Keratinocyte (primary cell): ENCODE data around the gene IGSF23. TPM values are rescaled to one million over a fixed set of nuclear protein-coding genes. Genes with fewer than 3 reads are reported as not detected.

Source experiments
- DNase-seq: peaks from one replicate; pipeline ENCODE4 v3.0.0-alpha.2; 2011; ENCODE audit warnings: low read depth, missing footprints, low spot score
- FAIRE-seq: peaks from 2 replicates; lab custom pipeline; 2011; peaks lifted over from hg19 to GRCh38; lab: Jason Lieb, UNC
- H2AFZ ChIP-seq: 2 replicates; pipeline ENCODE4 v1.6.0; 2012; ENCODE audit warnings: low read length, control low read depth, inconsistent platforms; ENCODE audit not compliant: control insufficient read depth
- H3K27ac ChIP-seq: 2 replicates; pipeline ENCODE4 v1.5.1; 2011; ENCODE audit warnings: low read length; ENCODE audit not compliant: control insufficient read depth, insufficient read depth
- H3K27me3 ChIP-seq: 3 replicates; pipeline ENCODE4 v1.6.0; 2011; ENCODE audit warnings: low read length; ENCODE audit not compliant: control insufficient read depth, insufficient read depth; ENCODE audit errors: extremely low read depth
- H3K36me3 ChIP-seq, 2 experiments: 2 replicates in 1 of 2; 3 replicates in 1 of 2; pipeline ENCODE4 v1.5.1; 2011; ENCODE audit warnings: low read length in 2 of 2, mild to moderate bottlenecking in 1 of 2; ENCODE audit not compliant: control insufficient read depth in 2 of 2, insufficient read depth in 2 of 2; ENCODE audit errors: extremely low read depth in 1 of 2
- H3K4me1 ChIP-seq: 3 replicates; pipeline ENCODE4 v1.5.1; 2011; ENCODE audit warnings: low read length; ENCODE audit not compliant: control insufficient read depth, insufficient read depth; ENCODE audit errors: extremely low read depth
- H3K4me2 ChIP-seq: 3 replicates; pipeline ENCODE4 v1.6.0; 2011; ENCODE audit warnings: low read depth, low read length; ENCODE audit not compliant: control insufficient read depth, insufficient read depth; ENCODE audit errors: extremely low read depth
- H3K4me3 ChIP-seq, 3 experiments: fragments of 200-600 bp in 1 of 3; sonication (generic) in 1 of 3; 2 replicates in 2 of 3; 3 replicates in 1 of 3; pipeline ENCODE4 v1.5.1; 2011 to 2016; ENCODE audit warnings: low read length in 3 of 3, mild to moderate bottlenecking in 3 of 3, control low read depth in 2 of 3, inconsistent platforms in 1 of 3, low read depth in 1 of 3, mixed read lengths in 1 of 3, mixed run types in 1 of 3, moderate library complexity in 1 of 3; ENCODE audit not compliant: control insufficient read depth in 2 of 3, insufficient read depth in 2 of 3; ENCODE audit errors: extremely low read depth in 1 of 3
- H3K79me2 ChIP-seq: 2 replicates; pipeline ENCODE4 v1.6.0; 2012; ENCODE audit warnings: low read length; ENCODE audit not compliant: control insufficient read depth, insufficient read depth
- H3K9ac ChIP-seq: 3 replicates; pipeline ENCODE4 v1.6.0; 2011; ENCODE audit warnings: low read length; ENCODE audit not compliant: control insufficient read depth, insufficient read depth; ENCODE audit errors: extremely low read depth
- H3K9me1 ChIP-seq: 3 replicates; pipeline ENCODE4 v1.6.0; 2011; ENCODE audit warnings: low read length; ENCODE audit not compliant: control insufficient read depth, insufficient read depth; ENCODE audit errors: extremely low read depth
- H3K9me3 ChIP-seq: 2 replicates; pipeline ENCODE4 v1.5.1; 2012; ENCODE audit warnings: low read depth, low read length; ENCODE audit not compliant: control insufficient read depth
- H4K20me1 ChIP-seq: 3 replicates; pipeline ENCODE4 v1.6.0; 2011; ENCODE audit warnings: low read length; ENCODE audit not compliant: control insufficient read depth, insufficient read depth; ENCODE audit errors: extremely low read depth
- CTCF ChIP-seq, 3 experiments: IDR thresholded peaks in 1 of 3; conservative IDR thresholded peaks in 1 of 3; optimal IDR thresholded peaks in 1 of 3; 2 replicates in 2 of 3; 3 replicates in 1 of 3; pipeline versions ENCODE3 to v1.5.1; 2011; ENCODE audit warnings: low read length in 3 of 3, mild to moderate bottlenecking in 3 of 3, moderate library complexity in 2 of 3, control low read depth in 1 of 3, inconsistent platforms in 1 of 3; ENCODE audit not compliant: insufficient read depth in 2 of 3; ENCODE audit errors: extremely low read depth in 1 of 3
- EZH2 ChIP-seq: IDR thresholded peaks from one replicate; pipeline ENCODE4 v1.6.1; 2012; ENCODE audit warnings: inconsistent platforms, mild to moderate bottlenecking, low read length, moderate library complexity
- dilution Hi-C: fragments of 300-500 bp; cut with MboI; formaldehyde crosslinking; loops from one replicate; pipeline ENCODE4 v1.7.0; 2020; ENCODE audit warnings: low sequenced_read_pairs; ENCODE audit not compliant: extremely low pct_ligation_motif_present
- polyA plus RNA-seq, 5 experiments: library from polyadenylated mRNA; depleted of rRNA in 3 of 5; stranded (reverse) in 3 of 5; stranded (forward) in 1 of 5; unstranded in 1 of 5; fragments of >200 nt; gene quantifications; 1 replicate in 1 of 5; 2 replicates in 3 of 5; 3 replicates in 1 of 5; pipeline versions ENCODE4 v1.2.1 to v1.2.3, GENCODE V29; 2011 to 2012; ENCODE audit warnings: missing spikeins in 2 of 5, low read depth in 1 of 5, low replicate concordance in 1 of 5

Gene IGSF23
- polyA plus RNA-seq, 1 donor (not counting 4 experiments of a cell fraction or from before 2014, with no cell fraction given): 0.07 TPM

DNA sequence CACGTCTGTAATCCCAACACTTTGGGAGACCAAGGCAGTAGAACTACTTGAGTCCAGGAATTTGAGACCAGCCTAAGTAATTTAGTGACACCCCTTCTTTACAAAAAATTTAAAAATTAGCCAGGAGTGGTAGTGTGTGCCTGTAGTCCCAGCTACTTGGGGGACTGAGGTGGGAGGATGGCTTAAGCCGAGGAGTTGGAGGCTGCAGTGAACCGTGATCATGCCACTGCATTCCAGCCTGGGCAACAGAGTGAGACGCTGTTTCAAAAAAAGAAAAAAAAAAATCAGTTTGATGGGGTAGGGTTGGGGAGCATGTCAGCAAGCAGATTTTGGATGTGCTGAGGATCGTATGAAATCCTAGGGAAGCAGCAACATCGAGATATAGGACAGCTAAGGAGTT, 62.2 kb downstream of the IGSF23 start:
- TF ChIP-seq EZH2: no peak
- TF ChIP-seq CTCF (optimal IDR thresholded peaks at IDR 0.05 in 1 of 3, IDR thresholded peaks at IDR 0.05 in 1 of 3, conservative IDR thresholded peaks at IDR 0.05 in 1 of 3; ENCODE audit: extremely low read depth in 1 of 3, insufficient read depth in 2 of 3, low read length in 3 of 3): no peak
- H3K9ac ChIP-seq: no peak overlapping the region
- H3K9me1 ChIP-seq: no peaks in the 10 kb centered on the region
- H3K27me3 ChIP-seq: no peaks in the 10 kb centered on the region
- H3K79me2 ChIP-seq: no peaks in the 10 kb centered on the region
- H3K9me3 ChIP-seq: no peaks in the 10 kb centered on the region
- DNase-seq (no peak), FAIRE-seq (no peak)
- H4K20me1 ChIP-seq: no peaks in the 10 kb centered on the region
- dilution Hi-C loops: no loop called here
- no peak overlapping the region for H2AFZ ChIP-seq
- no peak overlapping the region for H3K27ac ChIP-seq
- H3K4me1 ChIP-seq: peaks cover 20% of the 10 kb centered on the region
- H3K4me2 ChIP-seq: no peak overlapping the region
- peaks cover 0 to 1% of the 10 kb centered on the region in 2 experiments for H3K36me3 ChIP-seq
- H3K4me3 ChIP-seq: no peak overlapping the region

GRCh38 chr19:44677019-44677811, 63.9 kb downstream of the IGSF23 start:
- Histone ChIP-seq H4K20me1 (no peaks in the 10 kb centered on the region), H3K79me2 (no peaks in the 10 kb centered on the region), H3K4me3 (no peak overlapping the region), H3K27ac (peak overlapping the region; percentile 40), H3K27me3 (no peaks in the 10 kb centered on the region), H3K9me3 (no peaks in the 10 kb centered on the region), H3K36me3 (peaks cover 0 to 1% of the 10 kb centered on the region in 2 experiments), H2AFZ (peak overlapping the region; percentile 71), H3K9ac (peak overlapping the region; percentile 30), H3K9me1 (no peaks in the 10 kb centered on the region), H3K4me2 (peak overlapping the region; percentile 65), H3K4me1 (peaks cover 14% of the 10 kb centered on the region)
- FAIRE-seq (peak; percentile 66), DNase-seq (no peak)
- no peak for TF ChIP-seq CTCF (optimal IDR thresholded peaks at IDR 0.05 in 1 of 3, IDR thresholded peaks at IDR 0.05 in 1 of 3, conservative IDR thresholded peaks at IDR 0.05 in 1 of 3; ENCODE audit: extremely low read depth in 1 of 3, insufficient read depth in 2 of 3, low read length in 3 of 3)
- no peak for TF ChIP-seq EZH2
- dilution Hi-C loops: no loop called here
